ENCODE results near the gene MRPS34.
A peak's percentile ranks its signal among the peaks of the same experiment; 100 is the strongest.

The MRPS34 gene

GRCh38 chr16:1782408-1783264 is 9.7 kb upstream of the MRPS34 start, which contains the start of the genes NUBP2 and SPSB3:
Gene NUBP2 (plus strand): TSS chr16:1782960. CDS start chr16:1783021, 61 bp downstream.
Gene SPSB3 (minus strand): TSS chr16:1782571. CDS start chr16:1781483, 1,088 bp downstream.
- FAIRE-seq (peak; percentile 97), DNase-seq (ENCODE audit: low spot score) (peak; percentile 99)

GRCh38 chr16:1781758-1782407 is 8.9 kb upstream of the MRPS34 start:
- DNase-seq (ENCODE audit: low spot score) (no peak), FAIRE-seq (no peak)

- no peak for FAIRE-seq
Measured at GRCh38 chr16:1781254-1781653, 8.3 kb upstream of the MRPS34 start.

DNA sequence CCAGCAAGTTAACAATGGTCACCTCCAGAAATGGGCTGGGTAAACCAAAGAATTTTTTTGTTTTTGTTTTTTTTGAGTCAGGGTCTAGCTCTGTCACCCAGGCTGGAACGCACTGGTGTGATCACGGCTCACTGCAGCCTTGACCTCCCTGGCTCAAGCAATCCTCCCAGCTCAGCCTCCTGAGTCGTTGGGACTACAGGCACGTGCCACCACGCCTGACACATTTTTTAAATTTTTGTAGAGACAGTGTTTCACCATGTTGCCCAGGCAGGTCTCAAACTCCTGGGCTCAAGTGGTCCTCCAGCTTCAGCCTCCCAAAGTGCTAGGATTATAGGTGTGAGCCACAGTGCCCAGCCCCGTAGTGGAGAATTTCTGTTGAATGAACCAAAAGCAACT is 7.7 kb upstream of the MRPS34 start:
- no peak for DNase-seq (ENCODE audit: low spot score)
- FAIRE-seq, result no peak

More at GRCh38 chr16:1781254-1781653, 8.3 kb upstream of the MRPS34 start:
- DNase-seq (ENCODE audit: low spot score), result no peak

DNA sequence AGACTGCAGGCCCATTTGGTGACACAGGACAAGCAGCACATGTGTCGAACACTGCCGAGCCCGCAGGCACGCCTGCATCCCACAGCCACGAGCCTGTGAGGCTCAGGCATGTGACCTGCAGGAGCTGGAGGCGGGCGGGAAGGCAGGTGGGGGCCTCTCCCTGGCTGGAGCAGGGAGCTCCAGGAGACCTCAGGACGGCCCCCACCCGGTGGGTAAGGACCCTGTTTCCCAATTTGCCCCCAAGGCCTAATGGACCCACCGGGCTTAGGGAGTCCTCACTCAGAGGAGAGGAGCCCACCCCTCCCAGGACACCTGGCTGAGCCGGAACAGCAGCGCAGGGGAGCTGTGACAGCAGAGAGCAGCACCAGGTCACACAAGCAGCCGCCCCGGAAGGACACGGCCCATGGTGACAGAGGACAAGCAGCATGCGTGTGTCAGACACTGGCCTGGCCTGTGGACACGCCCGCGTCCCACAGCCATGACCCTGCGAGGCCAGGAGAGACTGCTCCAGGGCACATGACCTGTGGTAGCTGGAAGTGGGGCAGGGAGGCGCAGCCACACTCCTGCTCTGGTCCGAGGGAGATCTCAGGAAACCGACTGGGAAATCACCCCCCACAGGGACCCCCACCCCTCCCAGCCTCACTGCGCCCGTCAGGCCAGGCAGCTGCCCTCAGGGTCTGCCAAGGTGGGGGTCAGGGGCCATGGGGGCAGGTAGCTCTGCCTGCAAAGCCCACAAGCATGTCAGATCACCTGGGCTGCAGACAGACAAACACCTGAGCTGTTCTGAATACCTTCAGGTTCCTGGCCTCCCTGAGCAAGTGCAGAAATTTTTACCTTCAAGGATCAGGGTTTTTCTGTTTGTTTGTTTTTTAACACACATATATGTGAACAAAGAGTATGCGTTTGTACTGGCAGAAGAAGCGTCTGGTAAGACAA is 7.1 kb upstream of the MRPS34 start:
- FAIRE-seq (no peak), DNase-seq (ENCODE audit: low spot score) (no peak)

DNA sequence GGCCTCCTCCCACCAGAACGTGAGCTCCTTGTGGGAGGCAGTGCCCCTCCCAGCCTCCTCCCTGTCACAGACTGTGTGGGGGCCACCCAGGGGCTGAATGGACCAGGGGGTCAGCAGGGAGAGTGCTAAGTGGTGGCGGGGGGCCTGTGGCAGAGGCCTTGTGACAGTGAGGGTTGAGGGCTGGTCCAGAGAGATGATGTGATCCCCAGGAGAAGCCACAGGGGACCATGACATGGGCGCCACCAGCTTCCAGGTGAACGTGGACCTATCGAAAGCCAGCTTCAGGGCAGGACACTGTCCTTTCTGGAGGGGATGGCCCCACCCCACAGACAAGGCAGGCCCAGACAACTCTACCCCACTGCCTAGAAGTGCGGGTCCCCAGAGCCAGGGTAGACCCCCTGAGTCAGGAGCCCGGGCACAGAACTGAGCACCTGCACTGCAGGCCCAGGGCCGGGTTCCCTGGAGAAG is 6.3 kb upstream of the MRPS34 start:
- no peak for FAIRE-seq
- no peak for DNase-seq (ENCODE audit: low spot score)

- DNase-seq (ENCODE audit: low spot score) (no peak), FAIRE-seq (no peak)
Measured at GRCh38 chr16:1778200-1779179, 5.6 kb upstream of the MRPS34 start.

- DNase-seq (ENCODE audit: low spot score) (no peak), FAIRE-seq (no peak)
Measured at GRCh38 chr16:1777375-1778199, 4.7 kb upstream of the MRPS34 start.

DNA sequence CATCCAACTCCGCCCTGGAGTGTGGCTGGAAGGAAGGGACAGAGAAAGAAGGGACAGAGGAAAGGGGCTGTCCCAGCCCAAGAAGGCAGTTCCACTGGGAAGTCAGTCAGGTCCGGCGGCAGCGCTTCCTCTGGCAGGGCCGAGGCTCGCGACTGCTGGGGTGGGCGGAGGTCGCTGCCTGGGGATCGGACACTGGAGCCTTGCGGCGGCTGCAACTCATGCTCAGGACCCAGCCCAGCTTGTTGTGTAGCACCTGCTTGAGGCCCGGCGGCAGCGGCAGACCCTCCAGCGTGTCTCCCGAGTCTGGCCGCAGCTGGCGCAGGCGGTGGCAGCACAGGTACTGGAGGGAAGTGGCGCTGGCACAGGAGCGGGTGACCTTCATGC is 4.0 kb upstream of the MRPS34 start:
- FAIRE-seq, result no peak
- no peak for DNase-seq (ENCODE audit: low spot score)

DNA sequence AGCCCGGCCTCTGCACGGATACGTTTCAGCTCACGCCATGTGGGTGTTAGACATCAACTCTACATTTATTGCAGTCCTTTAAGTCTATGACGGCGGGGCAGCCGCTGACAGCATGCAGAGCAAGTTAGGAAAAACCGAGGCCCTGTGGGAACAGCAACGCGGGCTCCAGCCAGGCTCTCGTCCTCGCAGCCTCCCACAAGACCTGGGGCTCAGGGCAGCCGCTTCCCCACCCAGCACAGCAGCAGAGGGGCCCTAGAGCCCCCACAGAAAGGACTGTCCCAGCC is 3.7 kb upstream of the MRPS34 start:
- no peak for FAIRE-seq
- no peak for DNase-seq (ENCODE audit: low spot score)

GRCh38 chr16:1775846-1776671 is 3.1 kb upstream of the MRPS34 start:
- no peak for FAIRE-seq

DNA sequence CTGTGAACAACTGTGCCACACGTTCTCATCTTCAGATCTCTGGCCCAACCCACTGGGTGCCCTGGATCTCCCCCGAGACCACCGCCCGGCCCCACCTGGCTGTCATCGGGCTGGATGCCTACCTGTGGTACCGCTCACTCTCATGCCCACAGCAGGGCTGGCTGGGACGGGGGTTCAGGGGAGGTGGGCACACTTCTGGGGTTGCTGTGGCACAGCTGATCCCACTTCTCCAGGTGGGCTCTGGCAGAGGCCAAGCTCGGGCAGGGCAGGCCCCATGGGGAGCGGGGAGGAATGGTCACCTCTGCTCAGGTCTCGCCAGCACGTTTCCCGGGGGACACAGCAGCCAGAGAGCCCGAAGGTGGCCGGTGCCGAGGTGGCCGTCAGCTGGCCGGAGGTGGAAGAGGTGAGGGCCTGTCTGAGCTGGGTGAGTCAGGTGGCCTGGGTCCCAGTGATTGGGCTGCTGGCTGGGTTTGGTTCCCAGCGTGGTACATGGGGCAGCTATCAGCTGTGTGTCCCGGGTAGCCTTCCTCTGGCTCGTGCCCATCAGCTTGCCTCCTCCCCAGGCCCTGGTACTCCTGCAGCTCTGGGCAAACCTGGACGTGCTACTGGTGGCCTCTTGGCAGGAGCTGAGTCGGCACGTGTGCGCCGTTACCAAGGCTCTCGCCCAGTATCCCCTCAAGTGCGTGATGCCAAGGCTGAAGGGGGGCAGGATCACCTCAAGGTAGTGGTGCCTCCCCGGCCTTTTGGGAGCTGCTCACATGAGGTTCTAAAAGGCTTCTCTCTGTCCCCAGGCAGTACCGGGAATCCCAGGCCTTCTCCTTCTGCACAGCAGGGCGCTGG is 2.3 kb upstream of the MRPS34 start:
- DNase-seq (ENCODE audit: low spot score), result no peak
- no peak for FAIRE-seq

More at GRCh38 chr16:1775846-1776671, 3.1 kb upstream of the MRPS34 start:
- no peak for DNase-seq (ENCODE audit: low spot score)

DNA sequence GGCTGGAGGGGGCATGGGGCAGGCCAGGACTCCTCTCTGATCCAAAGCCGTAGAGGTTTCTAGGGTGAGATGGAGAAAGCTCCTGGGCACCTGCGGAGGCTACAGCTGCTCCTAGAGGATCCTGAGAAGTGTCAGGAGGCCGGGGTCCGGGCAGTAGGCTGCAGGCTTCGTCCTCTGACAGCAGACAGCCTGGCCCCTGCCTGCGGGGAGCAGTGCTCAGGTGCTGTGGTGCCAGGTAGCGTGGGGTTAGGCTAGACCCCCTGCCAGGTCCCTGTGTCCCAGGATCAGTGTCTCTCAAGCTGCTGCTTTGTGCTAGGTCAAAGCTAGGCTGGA is 1.5 kb upstream of the MRPS34 start:
- DNase-seq (ENCODE audit: low spot score) (no peak), FAIRE-seq (no peak)

- DNase-seq (ENCODE audit: low spot score) (no peak), FAIRE-seq (no peak)
Measured at GRCh38 chr16:1773703-1774447, 941 bp upstream of the MRPS34 start.

- FAIRE-seq (no peak), DNase-seq (ENCODE audit: low spot score) (peak; percentile 37)
Measured at GRCh38 chr16:1772362-1772907, 499 bp downstream of the MRPS34 start, which contains the start of gene EME2. Gene EME2 (plus strand): TSS chr16:1772810. CDS start chr16:1773228, 418 bp downstream.

DNA sequence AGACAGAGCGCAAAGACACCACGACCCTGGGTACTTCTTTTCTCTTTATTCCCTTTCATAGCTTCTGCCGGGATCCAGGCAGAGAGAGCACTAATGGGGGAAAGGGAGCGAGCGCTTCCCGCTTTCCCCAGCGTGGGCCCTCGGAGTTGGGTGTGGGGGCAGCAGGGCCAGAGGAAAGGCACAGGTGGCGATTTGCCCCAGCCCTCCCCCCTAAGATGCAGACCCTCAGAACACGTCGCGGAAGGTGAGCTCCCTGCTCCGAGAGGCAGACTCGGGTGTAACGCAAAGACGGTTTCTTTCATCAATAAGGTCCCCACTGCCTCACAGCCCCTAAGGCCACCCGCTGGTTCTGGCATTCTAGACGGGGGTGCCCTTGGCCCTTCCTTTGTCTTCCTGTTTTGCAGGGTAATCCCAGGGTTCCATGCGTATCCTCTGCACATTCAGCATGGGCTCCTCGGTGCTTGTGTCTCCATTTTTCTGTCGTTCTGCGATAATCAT is 1.0 kb downstream of the MRPS34 start:
- DNase-seq (ENCODE audit: low spot score) (no peak), FAIRE-seq (no peak)
